Measurements from ENCODE around the gene EPB41L4B.

DNA sequence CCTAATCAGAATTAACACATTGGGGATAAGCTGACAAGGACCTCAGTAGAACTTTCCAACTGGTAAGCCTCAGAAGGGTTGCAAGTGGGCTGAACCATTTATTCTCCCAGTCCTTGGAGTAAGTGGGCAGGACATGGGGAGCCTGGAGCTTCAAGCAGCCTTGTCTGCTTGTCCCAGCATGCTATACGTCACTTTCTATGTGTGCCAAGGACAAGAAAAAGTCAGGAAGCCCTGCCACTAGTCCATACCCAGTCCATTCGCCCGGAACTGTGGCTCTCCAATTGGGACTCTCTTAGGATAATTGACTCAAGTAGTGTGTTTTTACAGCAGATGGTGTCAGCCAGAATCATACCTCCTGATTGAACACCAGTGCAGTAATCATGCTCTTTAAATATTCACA, 91.2 kb downstream of the EPB41L4B start:
- TF ChIP-seq, protein P1, sequence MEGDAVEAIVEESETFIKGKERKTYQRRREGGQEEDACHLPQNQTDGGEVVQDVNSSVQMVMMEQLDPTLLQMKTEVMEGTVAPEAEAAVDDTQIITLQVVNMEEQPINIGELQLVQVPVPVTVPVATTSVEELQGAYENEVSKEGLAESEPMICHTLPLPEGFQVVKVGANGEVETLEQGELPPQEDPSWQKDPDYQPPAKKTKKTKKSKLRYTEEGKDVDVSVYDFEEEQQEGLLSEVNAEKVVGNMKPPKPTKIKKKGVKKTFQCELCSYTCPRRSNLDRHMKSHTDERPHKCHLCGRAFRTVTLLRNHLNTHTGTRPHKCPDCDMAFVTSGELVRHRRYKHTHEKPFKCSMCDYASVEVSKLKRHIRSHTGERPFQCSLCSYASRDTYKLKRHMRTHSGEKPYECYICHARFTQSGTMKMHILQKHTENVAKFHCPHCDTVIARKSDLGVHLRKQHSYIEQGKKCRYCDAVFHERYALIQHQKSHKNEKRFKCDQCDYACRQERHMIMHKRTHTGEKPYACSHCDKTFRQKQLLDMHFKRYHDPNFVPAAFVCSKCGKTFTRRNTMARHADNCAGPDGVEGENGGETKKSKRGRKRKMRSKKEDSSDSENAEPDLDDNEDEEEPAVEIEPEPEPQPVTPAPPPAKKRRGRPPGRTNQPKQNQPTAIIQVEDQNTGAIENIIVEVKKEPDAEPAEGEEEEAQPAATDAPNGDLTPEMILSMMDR (conservative IDR thresholded peaks at IDR 0.05 in 1 of 2, IDR thresholded peaks at IDR 0.05 in 1 of 2; ENCODE audit: low read depth in 1 of 2, low read length in 2 of 2), result no peak
- TF ChIP-seq EZH2 (IDR thresholded peaks at IDR 0.05; ENCODE audit: low read length, missing control alignments), result no peak
